GM18909 (cell line): ENCODE data around the gene FHIT.
"Not testable (repeated sequence)": the region's sequence is repeated elsewhere in the genome, so short reads cannot be mapped to it uniquely, and the experiment has no call there.

Experiments used
- ATAC-seq: cut with Tn5 transposase; IDR thresholded peaks from one replicate; pipeline ENCODE4 v1.9.1; 2021; ENCODE audit warnings: mild to moderate bottlenecking; ENCODE audit not compliant: unreplicated experiment, poor library complexity

The FHIT gene

DNA sequence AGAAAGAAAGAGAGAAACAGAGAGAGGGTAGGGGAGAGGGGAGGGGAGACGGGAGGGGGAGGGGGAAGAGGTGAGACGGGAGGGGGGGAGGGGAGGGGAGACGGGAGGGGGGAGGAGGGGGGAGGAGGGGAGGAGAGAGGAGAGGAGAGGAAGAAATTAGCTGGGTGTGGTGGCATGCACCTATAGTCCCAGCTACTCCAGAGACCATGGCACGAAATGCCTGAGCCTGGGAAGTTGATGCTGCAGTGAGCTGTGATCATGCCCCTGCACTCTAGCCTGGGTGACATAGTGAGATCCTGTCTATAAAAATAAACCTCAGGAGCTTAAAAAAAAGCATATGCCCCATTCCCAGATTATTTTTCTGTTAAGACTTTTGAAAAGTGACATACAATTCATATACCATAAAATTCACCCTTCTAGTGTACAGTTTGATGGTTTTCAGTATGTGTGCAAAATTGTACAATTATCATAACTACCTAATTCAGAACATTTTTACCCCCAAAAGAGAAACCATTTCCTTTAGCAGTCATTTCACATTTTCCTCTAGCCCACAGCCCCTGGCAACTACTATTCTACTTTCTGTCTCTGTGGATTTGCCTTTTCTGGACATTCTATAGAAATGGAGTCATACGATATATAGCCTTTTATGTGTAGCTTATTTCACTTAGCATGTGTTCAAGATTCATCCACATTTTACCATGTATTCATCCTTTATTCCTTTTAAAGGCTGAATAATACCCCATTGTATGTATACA lies 699.6 kb downstream of the FHIT start:
- no peak for ATAC-seq

DNA sequence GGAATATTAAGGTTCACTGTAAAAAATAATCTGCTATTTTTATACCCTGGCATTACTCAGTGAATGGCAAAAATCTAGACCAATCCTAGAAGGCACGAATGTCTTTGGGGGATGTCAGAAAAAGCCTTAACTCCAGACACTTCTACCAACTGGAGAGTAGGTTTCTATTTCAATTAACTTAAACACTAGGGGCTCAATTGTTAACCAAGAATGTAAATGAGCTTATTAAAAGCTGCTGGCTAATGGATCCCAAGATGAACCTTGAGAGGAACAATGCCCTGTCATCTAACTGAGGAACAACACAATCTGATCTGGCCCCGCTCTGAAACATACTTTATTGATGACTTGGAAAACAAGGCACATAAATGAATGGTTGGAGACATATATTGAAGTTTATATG lies 701.4 kb downstream of the FHIT start:
- no peak for ATAC-seq

DNA sequence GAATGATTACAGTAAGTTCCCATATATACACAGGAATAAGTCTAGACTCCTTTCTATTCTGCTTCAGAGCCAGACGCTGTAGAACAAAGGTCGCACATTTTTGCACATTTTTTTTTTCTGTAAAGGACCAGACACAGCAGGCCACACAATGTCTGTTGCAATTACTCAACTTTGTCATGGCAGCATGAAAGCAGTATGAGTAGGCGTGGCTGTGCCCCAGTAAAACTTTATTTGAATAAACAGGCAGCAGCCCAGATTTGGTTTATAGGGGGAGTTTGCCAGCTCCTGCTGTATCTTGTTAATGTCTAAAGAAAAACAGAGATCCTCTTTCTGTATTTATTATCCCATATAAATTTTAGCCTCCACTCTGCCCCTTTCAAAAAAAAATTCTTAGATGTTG lies 708.3 kb downstream of the FHIT start:
- no peak for ATAC-seq

DNA sequence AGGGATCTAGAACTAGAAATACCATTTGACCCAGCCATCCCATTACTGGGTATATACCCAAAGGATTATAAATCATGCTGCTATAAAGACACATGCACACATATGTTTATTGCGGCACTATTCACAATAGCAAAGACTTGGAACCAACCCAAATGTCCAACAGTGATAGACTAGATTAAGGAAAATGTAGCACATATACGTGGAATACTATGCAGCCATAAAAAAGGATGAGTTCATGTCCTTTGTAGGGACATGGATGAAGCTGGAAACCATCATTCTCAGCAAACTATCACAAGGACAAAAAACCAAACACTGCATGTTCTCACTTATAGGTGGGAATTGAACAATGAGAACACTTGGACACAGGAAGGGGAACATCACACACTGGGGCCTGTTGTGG lies 711.9 kb downstream of the FHIT start:
- not testable (repeated sequence) for ATAC-seq

DNA sequence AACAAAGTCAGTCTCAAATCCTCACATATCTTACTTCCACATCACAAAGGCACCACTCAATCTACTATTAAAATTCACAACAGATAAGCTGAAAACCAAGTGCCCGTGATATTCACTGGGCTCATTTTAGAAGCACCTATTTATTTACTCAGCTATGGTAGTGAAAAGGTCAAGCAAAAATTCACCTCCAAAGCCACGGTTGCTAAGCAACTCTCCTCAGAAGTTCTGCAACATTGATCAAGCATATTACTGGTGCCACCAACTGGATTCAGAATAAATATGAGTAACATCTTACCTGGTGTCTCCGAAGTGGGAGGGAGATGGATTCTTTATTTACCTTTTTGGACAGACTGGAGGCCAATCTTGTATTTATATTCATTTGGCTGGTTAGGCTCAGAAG lies 714.8 kb downstream of the FHIT start:
- ATAC-seq, result peak; percentile 84

DNA sequence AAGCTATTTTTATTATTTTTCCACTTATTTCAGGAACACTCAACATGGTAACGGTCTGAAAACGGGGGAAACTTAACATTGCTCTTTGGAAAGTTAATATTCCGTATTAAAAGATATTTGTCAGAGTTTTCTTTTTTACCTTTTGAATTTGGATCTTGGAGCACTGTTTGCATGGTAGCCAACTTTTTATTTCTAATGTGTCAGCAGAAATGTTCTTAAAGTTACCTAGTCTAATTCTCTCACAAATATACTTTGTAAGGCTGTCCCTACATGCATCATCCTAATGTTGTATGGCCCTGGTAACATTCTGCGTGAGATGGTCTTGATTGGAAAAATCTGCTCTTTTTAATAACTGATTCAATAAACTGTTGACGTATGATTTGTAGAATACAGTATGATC lies 719.5 kb downstream of the FHIT start:
- ATAC-seq, result no peak

DNA sequence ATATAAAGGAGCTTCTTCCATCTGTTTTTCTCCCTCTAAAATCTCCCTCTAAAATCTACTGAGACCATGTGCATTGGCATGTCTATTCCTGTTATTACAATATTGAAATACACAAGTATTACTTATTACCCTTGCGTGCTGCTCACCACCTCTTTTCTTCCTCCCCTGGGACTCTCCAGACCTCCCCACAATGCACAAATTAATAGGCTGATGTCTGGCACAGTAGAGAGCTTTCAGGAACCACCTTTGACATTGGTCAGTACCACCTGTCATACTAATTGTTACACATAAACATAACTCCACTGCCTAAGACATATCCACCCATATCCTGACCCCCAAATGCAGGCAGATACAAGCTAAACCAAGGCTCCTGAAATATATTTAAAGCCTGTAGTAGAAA lies 722.6 kb downstream of the FHIT start:
- ATAC-seq, result peak; percentile 91

- no peak for ATAC-seq
These were observed 727.7 kb downstream of the FHIT start for GRCh38 chr3:60523536-60523935.

DNA sequence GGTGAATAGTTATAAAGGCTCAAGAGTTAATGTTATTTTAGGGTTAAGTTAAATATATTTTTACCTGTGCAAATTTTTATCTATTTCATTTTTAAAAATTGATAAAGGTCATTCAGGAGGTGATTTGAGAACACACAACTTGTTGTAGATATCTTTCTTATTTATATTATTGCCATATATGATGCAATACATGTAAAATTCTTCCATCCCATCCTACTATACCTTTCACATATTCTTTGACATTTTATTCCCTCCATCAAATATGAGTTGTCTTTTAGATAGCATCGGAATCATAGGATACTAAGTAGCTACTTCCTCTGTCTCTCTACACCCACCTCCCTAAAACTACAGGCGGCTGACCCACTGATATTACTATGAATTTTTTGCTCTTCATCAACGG lies 734.1 kb downstream of the FHIT start:
- no peak for ATAC-seq

DNA sequence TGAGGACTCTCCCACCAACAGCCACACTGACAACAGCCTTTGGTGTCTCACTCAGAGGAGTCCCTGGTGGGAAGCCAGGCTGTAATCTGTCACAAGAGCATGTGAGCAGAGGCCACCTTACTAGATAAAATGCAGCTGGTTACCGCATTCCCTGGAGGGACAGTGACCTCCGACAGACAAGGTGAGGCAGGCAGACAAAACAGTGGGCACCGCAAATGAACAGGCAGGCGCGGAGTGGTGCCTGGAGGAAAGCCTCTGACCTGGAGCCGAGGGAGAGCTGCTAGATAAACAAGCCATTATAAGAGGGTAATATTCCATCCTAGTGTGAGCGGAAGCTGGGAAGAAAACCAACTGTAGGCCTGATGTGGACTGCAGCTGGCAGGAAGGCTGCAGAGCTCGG lies 736.4 kb downstream of the FHIT start:
- ATAC-seq, result no peak

DNA sequence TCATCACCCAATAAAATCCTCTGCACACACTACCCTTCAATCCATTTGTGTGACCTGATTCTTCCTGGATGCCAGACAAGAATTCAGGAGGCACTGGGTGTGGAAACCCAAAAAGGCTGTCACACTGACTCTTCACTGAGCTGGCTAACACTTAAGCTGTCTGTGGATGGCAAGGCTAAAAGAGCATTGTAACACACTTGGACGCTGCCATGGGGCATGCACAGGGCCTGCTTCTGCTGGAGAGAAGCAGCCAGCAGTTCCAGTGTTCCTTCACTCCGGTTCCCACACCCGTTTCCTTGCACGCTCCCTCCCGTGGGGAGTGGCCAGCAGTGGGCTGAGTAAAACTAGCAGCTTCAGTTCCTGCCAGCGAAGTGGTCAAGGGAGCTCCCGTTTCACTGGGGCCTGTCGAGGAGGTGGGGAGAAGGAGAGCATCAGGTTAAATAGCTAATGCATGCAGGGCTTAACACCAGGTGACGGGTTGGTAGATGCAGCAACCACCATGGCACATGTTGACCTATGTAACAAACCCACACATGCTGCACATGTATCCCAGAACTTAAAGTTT lies 737.1 kb downstream of the FHIT start:
- no peak for ATAC-seq

GRCh38 chr3:60513241-60513640 lies 738.0 kb downstream of the FHIT start:
- no peak for ATAC-seq

GRCh38 chr3:60512506-60512905 lies 738.7 kb downstream of the FHIT start:
- no peak for ATAC-seq

DNA sequence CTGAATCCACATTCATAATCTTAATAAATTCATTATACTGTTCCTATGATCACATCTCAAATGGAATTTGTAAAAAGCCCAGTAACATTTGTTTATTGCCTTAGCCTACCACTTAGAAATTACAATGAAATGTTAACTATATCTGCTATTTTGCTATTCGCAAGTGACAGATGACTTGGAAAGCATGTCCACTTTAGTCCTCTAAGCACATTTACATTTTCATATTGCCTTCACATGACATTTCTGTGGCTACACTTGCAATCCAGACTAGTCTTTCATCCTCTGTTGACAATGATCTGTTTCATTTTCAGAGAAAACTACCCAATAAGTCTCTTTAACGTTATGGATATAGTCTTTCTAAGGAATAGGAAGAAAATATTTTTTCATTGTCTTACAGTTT lies 741.8 kb downstream of the FHIT start:
- ATAC-seq, result no peak

GRCh38 chr3:60504827-60505457 lies 746.3 kb downstream of the FHIT start:
- ATAC-seq, result no peak

GRCh38 chr3:60501314-60501713 lies 749.9 kb downstream of the FHIT start:
- ATAC-seq, result no peak

DNA sequence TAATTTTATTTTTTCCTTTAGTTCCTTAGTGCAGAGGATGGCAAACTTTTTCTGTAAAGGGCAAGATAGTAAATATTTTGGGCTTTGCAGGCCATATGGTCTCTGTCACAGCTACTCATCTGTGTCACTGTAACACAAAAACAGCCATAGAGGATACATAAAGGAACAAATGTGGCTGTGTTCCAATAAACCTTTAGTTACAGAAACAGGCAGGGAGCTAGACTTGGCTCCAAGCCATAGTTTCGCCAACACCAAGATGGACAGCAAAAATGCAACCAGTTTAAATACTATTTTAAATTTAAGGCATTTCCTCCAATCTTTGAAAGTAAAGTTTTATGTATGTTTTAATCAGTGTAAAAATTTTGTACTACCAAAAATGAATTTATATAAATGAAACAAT lies 753.4 kb downstream of the FHIT start:
- ATAC-seq, result no peak

DNA sequence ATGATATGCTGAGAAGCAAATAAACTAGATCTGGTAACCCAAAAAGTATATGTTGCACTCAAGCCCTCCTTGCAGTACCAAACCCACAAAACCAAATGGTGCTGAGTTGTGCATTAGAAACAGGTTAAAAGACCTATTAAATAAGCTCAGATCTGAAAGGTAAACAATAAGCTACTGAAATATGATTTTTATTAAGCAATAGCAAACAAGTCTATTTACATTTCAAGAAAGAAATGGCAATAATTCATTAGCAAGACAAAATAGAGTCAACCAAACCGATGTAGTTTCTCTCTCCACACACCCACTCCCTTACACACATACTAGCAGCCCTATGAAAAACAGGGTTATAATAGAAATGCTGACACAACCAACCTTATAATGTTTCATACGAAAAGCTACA lies 760.3 kb downstream of the FHIT start:
- ATAC-seq, result no peak

DNA sequence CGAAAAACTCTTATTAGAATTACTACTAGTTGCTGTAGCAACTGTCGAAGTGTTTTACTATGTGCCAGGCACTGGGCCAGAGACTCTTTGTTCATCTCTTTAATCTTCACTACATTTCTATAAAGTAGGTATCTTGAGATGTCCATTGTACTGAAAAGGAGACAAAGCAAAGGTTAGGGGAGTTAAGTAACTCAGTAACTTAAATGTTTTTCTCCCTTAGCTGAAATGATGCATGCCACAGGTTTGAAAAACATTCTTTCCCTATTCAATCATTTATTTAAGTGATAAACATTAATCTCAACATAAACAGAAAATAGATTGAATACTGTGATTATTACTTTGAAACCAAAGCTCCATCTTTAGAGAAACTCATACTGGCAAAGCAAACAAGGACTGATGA lies 776.2 kb downstream of the FHIT start:
- ATAC-seq, result no peak

GRCh38 chr3:60469481-60469880 lies 781.8 kb downstream of the FHIT start:
- no peak for ATAC-seq

DNA sequence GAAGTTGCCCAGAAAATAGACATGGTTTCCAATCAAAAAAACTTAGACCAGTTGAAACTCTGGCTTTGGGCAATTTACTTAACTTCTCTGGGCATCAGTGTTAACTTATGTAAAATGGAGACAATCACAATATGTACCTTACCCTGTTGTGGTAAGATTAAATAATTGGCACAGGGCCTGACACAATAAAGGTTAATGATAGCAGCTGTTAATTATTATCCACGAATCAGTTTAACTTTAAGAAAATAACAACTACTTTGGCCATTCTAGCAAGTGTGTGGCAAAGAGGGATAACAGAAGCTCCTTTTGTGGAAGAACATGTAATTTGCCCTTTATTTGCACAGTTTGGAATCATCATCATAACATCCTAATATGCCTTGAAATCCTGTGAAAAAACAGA lies 787.6 kb downstream of the FHIT start:
- no peak for ATAC-seq

- no peak for ATAC-seq
These were observed 790.0 kb downstream of the FHIT start for GRCh38 chr3:60461267-60461666.
